G401.6 (cell line): ENCODE results near the gene HRK.

Experiments used
- FAIRE-seq: peaks from 2 replicates; lab custom pipeline; 2012; peaks lifted over from hg19 to GRCh38; lab: Jason Lieb, UNC

Gene HRK

GRCh38 chr12:116897476-116897875 is 16.2 kb upstream of the HRK start:
- no peak for FAIRE-seq

- no peak for FAIRE-seq
Measured at GRCh38 chr12:116896411-116896924, 15.2 kb upstream of the HRK start.

- FAIRE-seq = no peak
Measured at GRCh38 chr12:116894913-116895312, 13.7 kb upstream of the HRK start.

GRCh38 chr12:116892349-116893140 is 11.3 kb upstream of the HRK start:
- no peak for FAIRE-seq

- no peak for FAIRE-seq
Measured at GRCh38 chr12:116891019-116891418, 9.8 kb upstream of the HRK start.

GRCh38 chr12:116890330-116890729 is 9.1 kb upstream of the HRK start:
- no peak for FAIRE-seq

- FAIRE-seq = no peak
Measured at GRCh38 chr12:116887897-116888296, 6.7 kb upstream of the HRK start.

GRCh38 chr12:116887244-116887643 is 6.0 kb upstream of the HRK start:
- no peak for FAIRE-seq

- no peak for FAIRE-seq
Measured at GRCh38 chr12:116885491-116885890, 4.2 kb upstream of the HRK start.

- no peak for FAIRE-seq
Measured at GRCh38 chr12:116884871-116885270, 3.6 kb upstream of the HRK start.

- peak; percentile 46 for FAIRE-seq
Measured at GRCh38 chr12:116882742-116883141, 1.5 kb upstream of the HRK start.

- no peak for FAIRE-seq
Measured at GRCh38 chr12:116881877-116882507, 751 bp upstream of the HRK start.

- no peak for FAIRE-seq
Measured at GRCh38 chr12:116880817-116881324, 370 bp downstream of the HRK start.

- no peak for FAIRE-seq
Measured at GRCh38 chr12:116880213-116880816, 926 bp downstream of the HRK start.

- FAIRE-seq = no peak
Measured at GRCh38 chr12:116879509-116880212, 1.6 kb downstream of the HRK start.

- no peak for FAIRE-seq
Measured at GRCh38 chr12:116878567-116879508, 2.4 kb downstream of the HRK start.

GRCh38 chr12:116876151-116876869 is 4.9 kb downstream of the HRK start:
- FAIRE-seq = no peak

- FAIRE-seq = no peak
Measured at GRCh38 chr12:116874324-116874995, 6.8 kb downstream of the HRK start.

- no peak for FAIRE-seq
Measured at GRCh38 chr12:116870306-116870705, 10.9 kb downstream of the HRK start.

- FAIRE-seq = no peak
Measured at GRCh38 chr12:116867523-116867922, 13.7 kb downstream of the HRK start.
